Measurements from ENCODE around the gene CRYBG1.
A peak's percentile ranks its signal among the peaks of the same experiment; 100 is the strongest.
"Not testable (repeated sequence)": the region's sequence is repeated elsewhere in the genome, so short reads cannot be mapped to it uniquely, and the experiment has no call there.

CRYBG1 gene

DNA sequence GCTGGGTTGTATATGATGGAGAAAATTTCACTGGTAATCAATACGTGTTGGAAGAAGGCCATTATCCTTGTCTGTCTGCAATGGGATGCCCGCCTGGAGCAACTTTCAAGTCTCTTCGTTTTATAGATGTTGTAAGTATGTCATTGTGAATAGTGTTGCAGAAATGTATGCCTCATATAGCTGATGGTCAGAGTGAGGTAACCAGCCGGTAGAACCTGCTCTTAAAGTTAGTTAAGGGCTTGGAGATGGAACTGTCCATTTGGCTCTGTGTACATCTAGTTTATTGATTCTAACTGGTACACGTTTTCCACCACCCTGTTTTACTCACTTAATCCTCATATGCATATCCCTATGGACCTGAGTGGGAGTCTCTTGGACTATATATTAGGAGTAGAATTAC is 195.2 kb downstream of the CRYBG1 start:
- DNase-seq (ENCODE audit: low spot score), result no peak

DNA sequence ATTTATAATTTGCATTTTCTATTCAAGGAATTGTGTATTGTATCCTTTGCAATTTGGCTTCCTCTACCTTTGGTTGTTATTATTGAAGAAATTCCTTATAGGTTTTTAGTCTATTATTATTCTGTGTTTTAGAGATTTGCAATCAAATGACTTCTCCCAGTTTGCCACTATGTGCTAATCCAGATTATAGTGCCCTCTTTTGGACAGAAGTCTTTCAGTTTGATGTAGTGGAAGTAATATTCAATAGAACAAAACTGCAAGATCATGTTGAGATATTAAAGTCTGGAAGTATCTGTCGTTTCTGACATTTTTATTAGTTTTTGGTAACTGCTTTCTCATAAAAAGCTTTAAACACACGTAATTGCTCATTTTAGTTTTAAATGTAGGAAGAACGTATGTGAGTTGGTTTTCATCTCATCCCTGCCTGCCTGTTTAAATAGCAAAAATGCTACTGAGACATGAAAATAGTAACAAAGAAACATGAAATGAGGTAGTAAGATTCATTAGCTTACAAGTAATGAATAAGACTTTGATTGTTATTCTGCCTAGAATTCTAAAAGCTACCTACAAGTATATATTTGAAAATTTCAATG is 195.9 kb downstream of the CRYBG1 start:
- peak; percentile 25 for DNase-seq (ENCODE audit: low spot score)

DNA sequence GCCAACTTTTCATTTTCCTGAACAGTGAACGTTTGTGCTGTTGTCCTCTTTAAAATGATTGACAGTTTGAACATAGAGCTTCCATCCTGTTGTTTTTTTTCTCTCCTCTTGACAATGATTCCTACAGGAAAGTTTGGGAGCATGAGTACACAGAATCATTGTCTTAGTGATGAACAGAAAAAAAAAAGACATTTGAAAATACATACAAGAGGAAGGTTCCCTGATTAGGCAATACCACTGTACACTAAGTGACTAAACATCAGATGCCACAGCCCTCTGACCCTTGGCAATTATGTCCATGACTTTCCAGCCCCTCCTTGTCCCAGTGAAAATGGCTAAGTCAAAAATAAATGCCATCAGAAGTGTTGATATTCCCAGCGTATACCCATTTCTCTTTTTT is 197.3 kb downstream of the CRYBG1 start:
- no peak for DNase-seq (ENCODE audit: low spot score)

DNA sequence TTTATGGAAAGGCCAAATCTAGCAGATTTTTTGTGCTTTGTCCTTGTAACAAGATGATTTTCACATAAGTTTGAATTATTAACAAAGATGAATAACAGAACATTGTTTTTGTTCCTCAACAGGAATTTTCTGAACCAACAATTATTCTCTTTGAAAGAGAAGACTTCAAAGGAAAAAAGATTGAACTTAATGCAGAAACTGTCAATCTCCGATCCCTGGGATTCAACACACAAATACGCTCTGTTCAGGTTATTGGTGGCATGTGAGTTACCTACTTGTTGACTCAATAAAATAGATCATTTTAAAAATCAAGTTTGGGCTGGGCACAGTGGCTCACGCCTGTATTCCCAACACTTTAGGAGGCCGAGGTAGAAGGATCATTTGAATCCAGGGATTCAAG is 197.8 kb downstream of the CRYBG1 start:
- no peak for DNase-seq (ENCODE audit: low spot score)

DNA sequence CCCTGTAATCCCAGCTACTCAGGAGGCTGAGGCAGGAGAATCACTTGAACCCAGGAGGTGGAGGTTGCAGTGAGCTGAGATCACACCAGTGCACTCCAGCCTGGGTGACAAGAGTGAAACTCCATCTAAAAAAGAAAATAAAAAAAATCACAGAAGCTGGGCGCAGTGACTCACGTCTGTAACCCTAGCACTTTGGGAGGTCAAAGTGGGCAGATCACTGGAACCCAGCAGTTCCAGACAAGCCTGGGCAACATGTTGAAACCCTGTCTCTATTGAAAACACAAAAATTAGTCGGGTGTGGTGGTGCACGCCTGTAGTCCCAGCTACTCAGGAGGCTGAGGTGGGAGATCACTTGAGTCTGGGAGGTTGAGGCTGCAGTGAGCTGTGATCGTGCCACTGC is 199.1 kb downstream of the CRYBG1 start:
- DNase-seq (ENCODE audit: low spot score), result not testable (repeated sequence)

DNA sequence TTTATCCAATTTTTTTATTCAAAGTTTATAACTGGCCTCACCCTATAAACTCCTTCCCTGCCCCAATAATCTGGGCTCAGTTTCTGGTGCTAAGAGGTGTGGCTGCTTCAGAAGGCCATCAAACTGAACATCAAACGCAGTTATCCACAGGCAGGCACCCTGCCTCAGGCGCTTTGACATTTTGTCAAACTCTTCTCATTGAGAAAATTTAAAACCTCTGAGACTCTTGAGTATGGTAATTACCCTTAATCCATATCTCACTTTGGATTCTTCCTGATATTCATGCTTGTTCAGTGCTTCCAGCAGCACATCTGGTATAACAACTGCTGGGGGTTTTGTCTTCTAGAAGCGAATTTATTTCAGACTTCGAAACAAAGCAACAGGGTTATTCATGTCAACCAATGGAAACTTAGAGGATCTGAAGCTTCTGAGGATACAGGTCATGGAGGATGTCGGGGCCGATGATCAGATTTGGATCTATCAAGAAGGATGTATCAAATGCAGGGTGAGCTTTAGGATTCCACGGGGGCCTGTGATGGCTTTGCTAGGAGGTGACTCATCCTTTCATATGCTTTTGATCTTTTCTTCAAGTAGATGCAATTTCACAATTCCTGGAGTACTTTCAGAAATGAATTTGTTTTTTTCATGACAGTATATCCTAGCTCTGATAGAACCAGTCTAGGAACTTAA is 200.6 kb downstream of the CRYBG1 start:
- DNase-seq (ENCODE audit: low spot score), result peak; percentile 23

DNA sequence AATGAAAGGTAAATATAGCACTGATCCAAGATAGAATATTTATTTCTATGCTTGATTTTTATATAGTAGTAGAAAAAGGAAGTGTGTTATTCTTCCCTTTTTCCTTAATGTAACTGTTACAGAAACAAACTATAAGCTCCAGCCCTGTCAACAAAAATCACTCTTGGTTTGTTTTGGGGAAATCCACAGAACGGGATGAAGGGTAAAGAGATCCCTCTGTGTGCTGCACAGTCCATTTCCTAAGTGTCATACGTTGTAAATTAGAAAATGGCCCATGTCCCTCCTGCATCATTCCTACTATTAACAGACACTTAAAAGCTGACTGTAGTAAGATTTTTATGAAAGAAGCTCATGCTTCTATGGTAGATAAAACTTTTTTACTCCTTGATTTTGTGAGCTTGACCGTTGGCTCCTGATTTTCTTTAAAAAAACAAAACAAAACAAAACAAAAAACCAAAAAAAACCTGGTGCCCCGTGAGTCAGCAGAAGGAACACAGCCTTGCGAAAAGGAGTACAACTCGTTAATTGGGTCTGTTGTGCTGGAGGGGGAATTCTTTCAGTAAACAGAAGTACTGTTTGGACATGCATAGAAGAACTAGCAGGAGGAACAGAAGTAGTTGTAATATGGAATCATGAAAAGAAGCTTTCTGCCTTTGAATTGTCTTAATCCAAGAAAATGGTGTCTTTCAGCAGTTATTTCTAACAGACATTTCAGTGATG is 201.3 kb downstream of the CRYBG1 start:
- DNase-seq (ENCODE audit: low spot score), result no peak

DNA sequence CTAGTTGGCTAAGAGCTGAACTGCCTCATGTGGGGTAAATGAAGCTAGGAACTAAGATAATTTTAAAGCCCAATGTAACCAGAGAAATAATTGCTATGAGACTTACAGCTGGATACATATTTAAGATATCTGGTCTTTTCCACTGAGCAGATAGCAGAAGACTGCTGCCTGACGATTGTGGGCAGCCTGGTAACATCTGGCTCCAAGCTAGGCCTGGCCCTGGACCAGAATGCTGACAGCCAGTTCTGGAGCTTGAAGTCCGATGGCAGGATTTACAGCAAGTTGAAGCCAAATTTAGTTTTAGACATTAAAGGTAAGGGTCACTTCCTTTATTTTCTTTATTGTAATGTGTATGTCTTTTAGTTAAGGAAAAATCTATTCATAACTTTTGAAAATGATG is 203.1 kb downstream of the CRYBG1 start:
- DNase-seq (ENCODE audit: low spot score), result no peak

DNA sequence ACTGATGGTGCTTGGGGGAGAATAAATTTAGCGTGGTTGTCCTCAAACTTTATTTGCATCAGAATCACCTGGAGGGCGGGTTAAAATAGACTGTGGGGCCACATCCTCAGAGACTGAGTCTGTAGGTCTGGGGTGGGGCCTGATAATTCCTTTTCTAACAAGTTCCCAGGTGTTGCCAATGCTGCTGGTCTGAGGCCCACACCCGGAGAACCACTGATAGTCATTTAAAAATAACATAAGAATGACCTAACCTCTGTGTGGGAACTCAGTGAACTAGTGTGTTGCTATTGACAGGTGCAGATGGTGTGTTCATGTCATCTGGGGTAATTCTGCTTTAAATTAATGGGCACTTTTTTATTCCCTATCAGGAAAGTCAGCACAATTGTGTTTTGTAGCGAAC is 204.0 kb downstream of the CRYBG1 start:
- DNase-seq (ENCODE audit: low spot score), result no peak

DNA sequence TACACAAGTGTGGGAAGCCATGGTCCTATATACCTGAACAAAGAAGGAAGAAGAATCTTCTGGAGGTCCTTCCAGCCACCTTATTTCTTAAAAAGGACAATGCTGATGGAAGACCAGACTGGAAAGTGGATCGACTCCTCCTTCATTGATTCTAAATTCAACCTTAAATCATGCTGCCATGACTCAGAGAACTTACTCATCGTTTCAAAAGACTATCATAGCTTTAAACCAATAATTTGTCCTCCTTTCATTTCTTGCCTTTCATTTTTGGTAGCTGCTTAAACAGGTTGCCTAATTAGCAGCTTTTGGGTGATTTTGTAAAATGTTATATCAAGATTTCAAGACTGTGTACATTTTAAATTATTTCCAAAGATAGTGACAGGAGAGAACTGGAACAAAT is 208.0 kb downstream of the CRYBG1 start:
- DNase-seq (ENCODE audit: low spot score), result no peak

DNA sequence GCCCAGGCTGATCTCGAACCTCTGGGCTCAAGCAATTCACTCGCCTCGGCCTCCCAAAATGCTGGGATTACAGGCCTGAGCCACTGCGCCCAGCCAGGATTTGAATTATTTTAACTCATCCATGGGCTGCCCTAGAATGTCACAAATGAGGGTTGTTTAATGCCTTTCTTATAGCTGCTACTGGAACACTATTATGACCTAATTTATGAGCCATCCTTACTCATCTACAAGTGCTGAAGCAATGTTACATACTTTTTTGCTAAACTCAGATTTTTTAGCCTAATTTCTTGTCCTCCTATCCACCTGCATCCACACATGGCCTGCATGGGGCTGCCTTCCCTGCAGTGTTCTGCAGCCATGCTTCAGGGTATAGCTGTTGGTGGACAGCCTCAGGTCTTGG is 208.9 kb downstream of the CRYBG1 start:
- no peak for DNase-seq (ENCODE audit: low spot score)

DNA sequence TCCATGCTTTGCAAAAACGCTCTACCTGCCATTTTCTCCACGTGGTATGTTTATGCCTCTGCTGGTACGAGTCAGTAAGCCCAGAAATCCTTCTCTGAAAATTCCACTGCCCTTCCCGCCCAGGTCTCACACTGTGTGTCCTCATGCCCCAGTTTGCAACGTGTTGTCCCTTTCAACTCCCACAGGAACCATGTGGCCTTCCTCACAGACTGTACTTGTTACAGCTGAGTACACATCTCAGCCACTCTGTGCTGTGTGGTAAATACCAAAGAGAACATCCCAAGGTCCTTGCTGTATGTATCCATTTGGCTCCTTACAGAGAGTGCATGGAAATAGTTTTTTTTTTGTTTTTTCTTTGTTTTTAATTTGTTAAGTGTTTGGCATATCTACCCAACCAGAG is 211.9 kb downstream of the CRYBG1 start:
- no peak for DNase-seq (ENCODE audit: low spot score)

DNA sequence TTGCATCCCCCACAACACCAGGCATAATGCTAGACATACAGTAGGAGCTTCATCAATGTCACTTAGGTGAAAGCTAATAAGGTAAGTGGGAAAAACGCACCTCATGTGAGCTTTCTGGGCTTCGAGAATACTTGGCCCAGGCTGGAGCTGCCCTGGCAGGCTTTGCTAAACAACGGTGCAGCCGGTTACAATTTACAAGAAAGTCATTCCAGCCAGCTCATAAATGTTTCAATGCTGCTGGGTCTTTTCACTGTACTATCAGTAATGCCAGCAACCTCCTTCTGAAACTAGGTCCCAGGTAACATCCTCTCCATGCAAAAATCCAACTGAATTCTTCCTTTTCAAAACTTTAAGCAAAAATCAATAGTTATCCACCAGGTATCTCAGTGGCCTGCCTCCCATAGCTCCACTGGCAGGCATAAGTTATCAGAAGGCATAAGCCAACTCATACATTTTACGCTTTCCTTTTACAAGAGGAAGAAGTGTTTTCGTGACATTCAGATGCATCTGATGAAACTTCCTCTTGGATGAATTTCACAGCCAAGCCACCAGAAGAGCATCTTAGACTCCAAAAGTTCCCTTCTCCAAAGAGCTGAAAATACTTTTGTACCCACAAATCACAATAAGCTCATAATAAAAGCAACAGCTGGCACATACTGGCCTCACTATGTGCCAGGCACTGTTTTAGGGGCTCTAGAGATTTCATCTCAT is 212.5 kb downstream of the CRYBG1 start:
- no peak for DNase-seq (ENCODE audit: low spot score)

DNA sequence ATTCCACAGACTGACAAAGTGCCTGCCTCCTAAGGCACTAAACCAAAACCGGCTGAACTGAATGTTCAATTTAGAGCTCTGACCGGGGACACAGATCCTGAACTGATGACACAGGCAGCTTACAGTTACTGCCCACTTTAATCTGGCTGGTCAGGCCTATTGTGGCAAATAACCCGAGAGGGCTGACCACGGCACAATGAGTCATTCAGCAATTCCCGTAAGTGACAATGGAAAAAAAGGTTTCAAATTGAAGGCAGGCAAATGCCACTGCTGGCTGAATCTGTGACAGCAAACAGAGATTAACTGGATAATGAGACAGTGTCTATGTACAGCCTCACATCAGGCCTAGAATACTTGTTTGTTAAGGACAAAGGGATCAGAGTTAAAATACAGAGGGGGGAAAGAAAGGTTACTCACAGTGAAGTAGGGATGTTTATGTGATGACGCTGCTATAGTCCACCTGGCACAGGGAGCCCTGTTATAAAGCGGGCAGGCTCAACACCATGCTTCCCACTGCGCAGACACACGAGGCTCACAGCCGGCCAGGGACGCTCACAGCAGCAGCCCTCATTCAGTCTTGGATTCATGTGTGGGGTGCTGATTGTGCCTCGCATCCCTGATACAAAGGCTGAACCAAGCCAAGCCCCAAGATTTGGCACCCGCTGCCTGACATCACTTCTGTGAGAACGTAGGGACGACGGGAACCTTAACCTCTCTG is 214.4 kb downstream of the CRYBG1 start:
- DNase-seq (ENCODE audit: low spot score), result peak; percentile 20

DNA sequence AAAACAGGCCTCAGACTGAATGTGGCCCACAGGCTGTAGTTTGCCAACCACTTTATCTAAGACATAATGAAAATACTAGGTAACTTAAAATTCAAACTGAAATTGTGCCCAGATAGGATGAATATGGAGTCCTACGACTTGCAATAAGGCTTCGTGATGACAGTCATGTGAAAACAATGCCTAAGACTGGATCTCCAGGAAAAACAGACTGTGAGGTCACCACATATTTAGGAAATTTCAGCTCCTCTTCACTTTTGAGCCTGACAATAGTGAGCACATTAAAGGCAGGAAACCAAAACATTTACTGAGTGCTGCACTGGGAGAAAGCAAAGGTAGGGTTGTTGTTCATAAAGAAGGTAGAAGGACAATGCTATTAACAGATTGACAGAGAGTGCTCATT is 218.8 kb downstream of the CRYBG1 start:
- DNase-seq (ENCODE audit: low spot score), result no peak

DNA sequence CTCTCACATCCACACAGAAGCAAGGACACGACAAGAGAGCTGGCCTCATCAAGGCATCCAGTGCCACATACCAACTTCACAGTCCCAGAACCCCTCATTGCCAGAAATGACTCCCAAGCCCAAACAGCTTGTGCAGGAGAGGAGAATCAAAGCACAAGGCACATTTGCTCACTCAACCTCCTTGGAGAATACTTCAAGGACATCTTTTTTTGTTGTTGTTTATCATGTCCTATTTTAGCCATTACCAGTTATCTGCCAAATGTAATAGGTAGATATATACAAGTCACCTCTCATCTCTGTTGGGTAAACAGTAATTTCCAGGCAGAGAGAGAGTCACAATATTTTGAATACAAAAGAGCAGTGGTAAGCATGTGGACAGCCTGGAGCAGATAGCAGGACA is 221.0 kb downstream of the CRYBG1 start:
- no peak for DNase-seq (ENCODE audit: low spot score)

DNA sequence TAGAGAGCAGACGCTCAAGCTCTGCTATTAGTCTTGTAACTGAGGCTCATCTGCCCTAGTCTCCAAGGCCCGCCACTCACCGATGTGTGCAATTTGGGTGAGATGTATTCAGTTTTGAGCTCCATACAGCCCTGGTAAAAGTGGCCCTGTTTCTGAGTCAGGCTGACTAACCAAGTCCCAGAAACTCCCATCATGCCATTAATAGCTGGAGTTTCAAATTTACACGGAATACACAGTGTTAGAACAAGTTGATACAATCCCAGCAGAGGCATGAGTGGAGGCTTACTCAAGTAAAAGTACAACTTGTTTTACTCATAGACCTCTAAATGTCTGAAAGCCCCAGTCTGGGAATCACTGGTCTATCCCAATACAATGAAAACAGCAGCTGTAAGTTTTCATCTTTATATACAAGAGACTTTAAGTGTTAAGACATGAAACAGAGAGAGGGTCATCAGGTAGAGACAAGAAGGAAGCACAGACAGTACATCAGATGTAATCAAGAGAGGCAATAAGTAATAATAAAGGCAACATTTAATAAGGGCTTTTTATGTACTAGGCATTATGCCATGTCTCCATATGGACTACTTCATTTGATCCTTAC is 226.4 kb downstream of the CRYBG1 start:
- no peak for DNase-seq (ENCODE audit: low spot score)

DNA sequence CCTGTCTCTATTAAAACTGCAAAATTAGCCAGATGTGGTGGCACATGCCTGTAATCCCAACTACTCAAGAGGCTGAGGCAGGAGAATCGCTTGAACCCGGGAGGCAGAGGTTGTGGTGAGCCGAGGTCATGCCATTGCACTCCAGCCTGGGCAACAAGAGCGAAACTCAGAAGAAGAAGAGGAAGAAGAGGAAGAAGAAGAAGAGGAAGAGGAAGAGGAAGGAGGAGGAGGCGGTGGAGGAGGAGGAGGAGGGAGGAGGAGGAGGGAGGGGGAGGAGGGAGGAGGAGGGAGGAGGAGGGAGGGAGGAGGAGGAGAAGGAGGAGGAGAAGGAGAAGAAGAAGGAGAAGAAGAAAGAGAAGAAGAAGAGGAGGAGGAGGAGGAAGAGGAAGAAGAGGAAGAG is 228.4 kb downstream of the CRYBG1 start:
- DNase-seq (ENCODE audit: low spot score), result not testable (repeated sequence)

DNA sequence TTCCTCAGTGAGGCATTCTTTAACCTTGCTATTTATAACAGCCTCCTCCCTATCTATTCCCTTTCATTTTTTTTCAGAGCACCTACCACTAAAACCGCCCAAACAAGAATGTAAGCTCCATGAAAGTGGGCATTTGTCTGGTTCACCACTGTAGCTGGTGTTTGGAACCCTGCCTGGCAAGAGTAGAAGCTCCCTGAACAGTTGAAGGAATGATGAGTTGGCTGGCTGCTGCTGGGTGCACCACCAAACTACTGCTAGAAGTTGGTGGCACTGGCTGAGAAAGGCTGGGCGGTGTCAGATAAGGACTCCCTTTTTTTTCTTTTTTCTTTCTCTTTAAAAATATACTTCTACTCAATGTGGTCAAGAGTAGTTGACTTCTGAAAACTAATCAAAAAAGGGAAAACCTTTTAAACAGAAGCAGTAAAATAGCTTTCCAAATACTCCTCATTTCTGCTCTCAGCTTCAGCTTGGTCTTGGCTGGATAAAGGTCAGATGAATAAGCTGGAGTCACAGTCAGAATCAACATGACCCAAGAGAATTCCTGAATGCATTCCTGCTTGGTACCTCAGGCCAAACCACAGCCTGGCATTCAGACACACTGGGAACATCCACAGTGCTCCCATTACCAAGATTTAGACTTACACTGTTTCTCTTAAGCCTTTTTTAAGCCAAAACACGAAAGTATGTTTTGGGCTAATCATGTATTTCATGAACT is 230.8 kb downstream of the CRYBG1 start:
- DNase-seq (ENCODE audit: low spot score), result peak; percentile 2

DNA sequence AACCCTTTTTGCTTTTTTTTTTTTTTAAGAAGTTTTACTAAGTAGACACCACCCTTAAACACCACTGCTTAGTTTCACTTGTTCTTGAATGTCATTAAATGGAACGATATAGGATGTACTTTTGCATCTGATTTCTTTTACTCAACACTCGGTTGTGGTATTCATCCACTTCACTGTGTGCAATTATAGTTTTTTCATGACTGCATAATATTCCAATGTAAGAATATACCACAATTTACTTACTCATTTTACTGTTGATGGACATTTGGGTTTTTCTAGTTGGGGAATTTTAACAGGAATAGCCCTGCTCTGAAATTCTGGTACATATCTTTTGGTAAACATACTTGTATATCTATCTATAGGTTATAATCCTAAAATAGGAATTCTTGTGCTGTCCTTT is 238.9 kb downstream of the CRYBG1 start:
- no peak for DNase-seq (ENCODE audit: low spot score)

DNA sequence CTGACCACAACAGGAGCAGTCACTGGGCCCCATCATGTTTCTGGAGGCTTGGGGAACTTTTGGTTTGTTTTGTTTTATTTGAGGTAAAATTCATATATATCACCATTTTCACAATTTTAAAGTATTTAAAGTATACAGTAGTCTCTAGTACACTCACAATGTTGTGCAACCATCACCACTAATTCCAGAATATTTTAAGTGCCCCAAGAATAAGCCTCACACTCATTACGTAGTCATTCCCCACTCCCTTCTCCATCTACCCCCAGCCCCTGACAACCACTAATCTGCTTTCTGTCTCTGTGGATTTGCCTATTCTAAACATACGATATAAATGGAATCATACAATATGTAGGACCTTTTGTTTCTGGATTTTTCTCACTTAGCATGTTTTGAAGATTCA is 239.8 kb downstream of the CRYBG1 start:
- no peak for DNase-seq (ENCODE audit: low spot score)
